WTC11 (cell line): Measurements from ENCODE around the gene PRUNE2. TPM values are rescaled to one million over a fixed set of nuclear protein-coding genes. Genes with fewer than 3 reads are reported as not detected.

ENCODE experiments used
- ATAC-seq: fragments of 200-7000 bp; cut with Tn5 transposase; 2 replicates; pipeline ENCODE4 v1.10.0; 2021; ENCODE audit warnings: mild to moderate bottlenecking, moderate library complexity
- CTCF ChIA-PET: fragments of 300-600 bp; sonication (Branson Sonifier 250); formaldehyde crosslinking; loops from one replicate; lab custom pipeline; 2021; ENCODE audit warnings: antibody characterized with exemption; lab: Charles Lee
- POLR2A ChIA-PET: fragments of 350-600 bp; sonication (Branson Sonifier 250); formaldehyde crosslinking; loops from one replicate; lab custom pipeline; 2021; ENCODE audit warnings: antibody characterized with exemption; lab: Charles Lee
- DNase-seq: peaks from one replicate; pipeline ENCODE4 v3.0.0; 2021; ENCODE audit warnings: low spot score
- H3K27ac Mint-ChIP-seq: 2 replicates; pipeline ENCODE4 v1.8.0; 2021; ENCODE audit warnings: mixed read lengths
- H3K27me3 Mint-ChIP-seq: 2 replicates; pipeline ENCODE4 v1.8.0; 2021; ENCODE audit warnings: low read depth, mild to moderate bottlenecking, moderate library complexity, mixed read lengths
- H3K36me3 Mint-ChIP-seq: 2 replicates; pipeline ENCODE4 v1.8.0; 2021; ENCODE audit warnings: mixed read lengths
- H3K4me1 Mint-ChIP-seq: 2 replicates; pipeline ENCODE4 v1.8.0; 2022; ENCODE audit warnings: mixed read lengths
- H3K4me3 Mint-ChIP-seq: 2 replicates; pipeline ENCODE4 v1.8.0; 2021; ENCODE audit warnings: mild to moderate bottlenecking, moderate library complexity, mixed read lengths
- H3K9me3 Mint-ChIP-seq: 2 replicates; pipeline ENCODE4 v1.8.0; 2021; ENCODE audit warnings: mixed read lengths
- CBFB ChIP-seq: sonication (generic); formaldehyde crosslinking; IDR thresholded peaks from 2 replicates; pipeline ENCODE4 v1.8.1; 2022; ENCODE audit warnings: mild to moderate bottlenecking, low read depth, missing genetic modification reagents
- CREB1 ChIP-seq: sonication (generic); formaldehyde crosslinking; IDR thresholded peaks from 2 replicates; pipeline ENCODE4 v1.8.0; 2023; ENCODE audit warnings: mild to moderate bottlenecking, missing genetic modification reagents
- EMX1 ChIP-seq: fragments of 250-450 bp; sonication (Bioruptor Pico); IDR thresholded peaks from 2 replicates; pipeline ENCODE4 v1.8.0; 2021; ENCODE audit warnings: mild to moderate bottlenecking
- FOXK1 ChIP-seq: sonication (generic); formaldehyde crosslinking; IDR thresholded peaks from 2 replicates; pipeline ENCODE4 v1.8.0; 2022; ENCODE audit warnings: mild to moderate bottlenecking, moderate library complexity, missing genetic modification reagents
- GRHL2 ChIP-seq: fragments of 250-450 bp; sonication (Bioruptor Pico); IDR thresholded peaks from 2 replicates; pipeline ENCODE4 v1.8.0; 2022; ENCODE audit warnings: mild to moderate bottlenecking, moderate library complexity; ENCODE audit not compliant: insufficient replicate concordance, severe bottlenecking
- JUN ChIP-seq: sonication (generic); formaldehyde crosslinking; IDR thresholded peaks from 2 replicates; pipeline ENCODE4 v1.8.0; 2023; ENCODE audit warnings: mild to moderate bottlenecking, missing genetic modification reagents
- RELA ChIP-seq: sonication (generic); formaldehyde crosslinking; IDR thresholded peaks from 2 replicates; pipeline ENCODE4 v1.8.1; 2022; ENCODE audit warnings: missing genetic modification reagents, mild to moderate bottlenecking, borderline replicate concordance
- SMAD4 ChIP-seq: sonication (generic); formaldehyde crosslinking; IDR thresholded peaks from 2 replicates; pipeline ENCODE4 v1.8.0; 2022; ENCODE audit warnings: mild to moderate bottlenecking, missing genetic modification reagents
- ZNF121 ChIP-seq: sonication (generic); formaldehyde crosslinking; IDR thresholded peaks from 2 replicates; pipeline ENCODE4 v1.8.0; 2023; ENCODE audit warnings: missing genetic modification reagents
- ZNF232 ChIP-seq: sonication (generic); formaldehyde crosslinking; IDR thresholded peaks from 2 replicates; pipeline ENCODE4 v1.8.0; 2022; ENCODE audit warnings: mild to moderate bottlenecking, missing genetic modification reagents
- ZNF263 ChIP-seq: sonication (generic); formaldehyde crosslinking; IDR thresholded peaks from 2 replicates; pipeline ENCODE4 v1.8.1; 2022; ENCODE audit warnings: low read depth, mild to moderate bottlenecking, moderate library complexity, missing genetic modification reagents
- ZNF416 ChIP-seq: fragments of 250-450 bp; sonication (Bioruptor Pico); IDR thresholded peaks from 2 replicates; pipeline ENCODE4 v1.9.0; 2021; ENCODE audit warnings: mild to moderate bottlenecking, inconsistent platforms
- total RNA-seq: library from RNA; stranded (reverse); gene quantifications from 3 replicates; pipeline ENCODE4 v1.2.3, GENCODE V29; 2021
- TF ChIP-seq, protein P1 (sequence below): fragments of 250-450 bp; sonication (Bioruptor Pico); IDR thresholded peaks from 2 replicates; pipeline ENCODE4 v1.8.0; 2021; ENCODE audit warnings: mild to moderate bottlenecking
- TF ChIP-seq, protein P2 (sequence below): sonication (generic); formaldehyde crosslinking; IDR thresholded peaks from 2 replicates; pipeline ENCODE4 v1.8.0; 2022; ENCODE audit warnings: mild to moderate bottlenecking, missing genetic modification reagents
- TF ChIP-seq, protein P3 (sequence below): sonication (generic); formaldehyde crosslinking; IDR thresholded peaks from 2 replicates; pipeline ENCODE4 v1.8.0; 2022; ENCODE audit warnings: mild to moderate bottlenecking, missing genetic modification reagents
- TF ChIP-seq, protein P4 (sequence below): sonication (generic); formaldehyde crosslinking; IDR thresholded peaks from 2 replicates; pipeline ENCODE4 v1.8.1; 2022; ENCODE audit warnings: low read depth, missing genetic modification reagents, borderline replicate concordance
- TF ChIP-seq, protein P5 (sequence below): sonication (generic); formaldehyde crosslinking; IDR thresholded peaks from 2 replicates; pipeline ENCODE4 v1.8.1; 2023; ENCODE audit warnings: mild to moderate bottlenecking, missing genetic modification reagents
- TF ChIP-seq, protein P6 (sequence below): sonication (generic); formaldehyde crosslinking; IDR thresholded peaks from 2 replicates; pipeline ENCODE4 v1.8.0; 2022; ENCODE audit warnings: mild to moderate bottlenecking, missing genetic modification reagents

PRUNE2 gene
- total RNA-seq, 1 experiment from 2014 or later, result 13.1 TPM

DNA sequence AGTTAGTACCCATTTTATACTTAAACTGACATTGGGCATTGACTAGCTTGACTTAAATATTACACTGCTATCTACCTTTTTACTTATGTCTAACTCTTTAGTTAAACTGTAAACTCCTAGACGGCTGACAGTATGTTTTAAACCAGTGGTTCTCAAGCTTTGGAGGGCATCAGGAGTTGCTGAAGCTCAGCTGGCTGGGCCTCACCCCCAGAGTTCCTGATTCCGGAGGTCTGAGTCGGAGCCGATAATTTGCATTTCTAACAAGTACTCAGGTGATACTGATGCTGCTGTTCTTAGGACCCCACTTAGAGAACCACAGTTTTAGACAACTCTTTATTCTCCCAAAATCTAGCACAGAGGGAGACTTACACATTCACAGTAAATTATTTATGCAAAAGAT, 205.0 kb downstream of the PRUNE2 start (continued):
- TF ChIP-seq, protein P1, sequence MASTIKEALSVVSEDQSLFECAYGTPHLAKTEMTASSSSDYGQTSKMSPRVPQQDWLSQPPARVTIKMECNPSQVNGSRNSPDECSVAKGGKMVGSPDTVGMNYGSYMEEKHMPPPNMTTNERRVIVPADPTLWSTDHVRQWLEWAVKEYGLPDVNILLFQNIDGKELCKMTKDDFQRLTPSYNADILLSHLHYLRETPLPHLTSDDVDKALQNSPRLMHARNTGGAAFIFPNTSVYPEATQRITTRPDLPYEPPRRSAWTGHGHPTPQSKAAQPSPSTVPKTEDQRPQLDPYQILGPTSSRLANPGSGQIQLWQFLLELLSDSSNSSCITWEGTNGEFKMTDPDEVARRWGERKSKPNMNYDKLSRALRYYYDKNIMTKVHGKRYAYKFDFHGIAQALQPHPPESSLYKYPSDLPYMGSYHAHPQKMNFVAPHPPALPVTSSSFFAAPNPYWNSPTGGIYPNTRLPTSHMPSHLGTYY (CRISPR knock-in tag), result no peak
- TF ChIP-seq GRHL2 (CRISPR knock-in tag), result no peak
- no peak for TF ChIP-seq JUN
- TF ChIP-seq ZNF263, result no peak
- TF ChIP-seq, protein P2, sequence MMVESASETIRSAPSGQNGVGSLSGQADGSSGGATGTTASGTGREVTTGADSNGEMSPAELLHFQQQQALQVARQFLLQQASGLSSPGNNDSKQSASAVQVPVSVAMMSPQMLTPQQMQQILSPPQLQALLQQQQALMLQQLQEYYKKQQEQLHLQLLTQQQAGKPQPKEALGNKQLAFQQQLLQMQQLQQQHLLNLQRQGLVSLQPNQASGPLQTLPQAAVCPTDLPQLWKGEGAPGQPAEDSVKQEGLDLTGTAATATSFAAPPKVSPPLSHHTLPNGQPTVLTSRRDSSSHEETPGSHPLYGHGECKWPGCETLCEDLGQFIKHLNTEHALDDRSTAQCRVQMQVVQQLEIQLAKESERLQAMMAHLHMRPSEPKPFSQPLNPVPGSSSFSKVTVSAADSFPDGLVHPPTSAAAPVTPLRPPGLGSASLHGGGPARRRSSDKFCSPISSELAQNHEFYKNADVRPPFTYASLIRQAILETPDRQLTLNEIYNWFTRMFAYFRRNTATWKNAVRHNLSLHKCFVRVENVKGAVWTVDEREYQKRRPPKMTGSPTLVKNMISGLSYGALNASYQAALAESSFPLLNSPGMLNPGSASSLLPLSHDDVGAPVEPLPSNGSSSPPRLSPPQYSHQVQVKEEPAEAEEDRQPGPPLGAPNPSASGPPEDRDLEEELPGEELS (CRISPR knock-in tag), result no peak
- TF ChIP-seq, protein P3, sequence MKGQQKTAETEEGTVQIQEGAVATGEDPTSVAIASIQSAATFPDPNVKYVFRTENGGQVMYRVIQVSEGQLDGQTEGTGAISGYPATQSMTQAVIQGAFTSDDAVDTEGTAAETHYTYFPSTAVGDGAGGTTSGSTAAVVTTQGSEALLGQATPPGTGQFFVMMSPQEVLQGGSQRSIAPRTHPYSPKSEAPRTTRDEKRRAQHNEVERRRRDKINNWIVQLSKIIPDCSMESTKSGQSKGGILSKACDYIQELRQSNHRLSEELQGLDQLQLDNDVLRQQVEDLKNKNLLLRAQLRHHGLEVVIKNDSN (CRISPR knock-in tag), result no peak

DNA sequence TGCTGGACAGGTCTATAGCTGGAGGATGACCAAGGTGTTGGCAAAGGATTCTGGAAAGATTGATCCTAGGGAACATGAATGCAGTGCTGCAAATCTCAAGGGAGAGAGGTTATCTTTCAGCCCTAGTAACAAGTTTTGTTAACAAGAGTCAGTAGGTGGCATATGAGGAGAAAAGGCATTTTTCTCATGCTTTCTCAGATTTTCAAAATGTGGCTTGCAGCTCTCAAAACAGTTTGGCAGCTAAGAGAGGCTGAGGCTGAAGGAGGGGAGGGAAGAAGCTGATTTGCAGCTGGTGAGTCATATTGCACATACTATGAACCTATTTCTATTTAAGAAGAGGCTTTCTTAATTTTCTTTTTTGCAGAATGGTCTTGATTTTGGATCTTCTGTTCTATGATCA, 205.9 kb downstream of the PRUNE2 start:
- H3K4me3 Mint-ChIP-seq, result no peak overlapping the region
- H3K27ac Mint-ChIP-seq, result no peak overlapping the region
- ATAC-seq, result no peak
- TF ChIP-seq EMX1 (CRISPR knock-in tag), result no peak
- TF ChIP-seq CREB1 (CRISPR knock-in tag), result no peak
- no peak for TF ChIP-seq RELA (CRISPR knock-in tag)
- TF ChIP-seq, protein P4, sequence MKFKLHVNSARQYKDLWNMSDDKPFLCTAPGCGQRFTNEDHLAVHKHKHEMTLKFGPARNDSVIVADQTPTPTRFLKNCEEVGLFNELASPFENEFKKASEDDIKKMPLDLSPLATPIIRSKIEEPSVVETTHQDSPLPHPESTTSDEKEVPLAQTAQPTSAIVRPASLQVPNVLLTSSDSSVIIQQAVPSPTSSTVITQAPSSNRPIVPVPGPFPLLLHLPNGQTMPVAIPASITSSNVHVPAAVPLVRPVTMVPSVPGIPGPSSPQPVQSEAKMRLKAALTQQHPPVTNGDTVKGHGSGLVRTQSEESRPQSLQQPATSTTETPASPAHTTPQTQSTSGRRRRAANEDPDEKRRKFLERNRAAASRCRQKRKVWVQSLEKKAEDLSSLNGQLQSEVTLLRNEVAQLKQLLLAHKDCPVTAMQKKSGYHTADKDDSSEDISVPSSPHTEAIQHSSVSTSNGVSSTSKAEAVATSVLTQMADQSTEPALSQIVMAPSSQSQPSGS, result no peak
- TF ChIP-seq FOXK1 (CRISPR knock-in tag), result no peak
- TF ChIP-seq, protein P5, sequence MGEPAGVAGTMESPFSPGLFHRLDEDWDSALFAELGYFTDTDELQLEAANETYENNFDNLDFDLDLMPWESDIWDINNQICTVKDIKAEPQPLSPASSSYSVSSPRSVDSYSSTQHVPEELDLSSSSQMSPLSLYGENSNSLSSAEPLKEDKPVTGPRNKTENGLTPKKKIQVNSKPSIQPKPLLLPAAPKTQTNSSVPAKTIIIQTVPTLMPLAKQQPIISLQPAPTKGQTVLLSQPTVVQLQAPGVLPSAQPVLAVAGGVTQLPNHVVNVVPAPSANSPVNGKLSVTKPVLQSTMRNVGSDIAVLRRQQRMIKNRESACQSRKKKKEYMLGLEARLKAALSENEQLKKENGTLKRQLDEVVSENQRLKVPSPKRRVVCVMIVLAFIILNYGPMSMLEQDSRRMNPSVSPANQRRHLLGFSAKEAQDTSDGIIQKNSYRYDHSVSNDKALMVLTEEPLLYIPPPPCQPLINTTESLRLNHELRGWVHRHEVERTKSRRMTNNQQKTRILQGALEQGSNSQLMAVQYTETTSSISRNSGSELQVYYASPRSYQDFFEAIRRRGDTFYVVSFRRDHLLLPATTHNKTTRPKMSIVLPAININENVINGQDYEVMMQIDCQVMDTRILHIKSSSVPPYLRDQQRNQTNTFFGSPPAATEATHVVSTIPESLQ (CRISPR knock-in tag), result no peak
- TF ChIP-seq ZNF263, result no peak
- TF ChIP-seq JUN, result no peak
- TF ChIP-seq, protein P6, sequence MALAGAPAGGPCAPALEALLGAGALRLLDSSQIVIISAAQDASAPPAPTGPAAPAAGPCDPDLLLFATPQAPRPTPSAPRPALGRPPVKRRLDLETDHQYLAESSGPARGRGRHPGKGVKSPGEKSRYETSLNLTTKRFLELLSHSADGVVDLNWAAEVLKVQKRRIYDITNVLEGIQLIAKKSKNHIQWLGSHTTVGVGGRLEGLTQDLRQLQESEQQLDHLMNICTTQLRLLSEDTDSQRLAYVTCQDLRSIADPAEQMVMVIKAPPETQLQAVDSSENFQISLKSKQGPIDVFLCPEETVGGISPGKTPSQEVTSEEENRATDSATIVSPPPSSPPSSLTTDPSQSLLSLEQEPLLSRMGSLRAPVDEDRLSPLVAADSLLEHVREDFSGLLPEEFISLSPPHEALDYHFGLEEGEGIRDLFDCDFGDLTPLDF, result no peak
- TF ChIP-seq ZNF121 (CRISPR knock-in tag), result no peak
- no peak for TF ChIP-seq ZNF232 (CRISPR knock-in tag)
- no peak for TF ChIP-seq ZNF416 (CRISPR knock-in tag)
- TF ChIP-seq CBFB (CRISPR knock-in tag), result no peak
- no peak for TF ChIP-seq SMAD4 (CRISPR knock-in tag)
- TF ChIP-seq, all 79 proteins: peak for 0
- Mint-ChIP-seq H3K36me3 (no peaks in the 10 kb centered on the region), H3K27me3 (no peaks in the 10 kb centered on the region), H3K4me1 (peaks cover 11% of the 10 kb centered on the region), H3K9me3 (no peaks in the 10 kb centered on the region)
- POLR2A ChIA-PET, result no interaction called here
- DNase-seq, result no peak
- CTCF ChIA-PET, result interaction anchor here (0.9 to 1.0 kb wide), 3 partner anchors 280 to 734 kb away, joined by 3 read pairs; partner anchors contain the start of gene RFK
